Stimulated activated CD4-positive, alpha-beta T cell treated with anti-CD3 and anti-CD28 coated beads, Interleukin-1b, Interleukin-23, amount 100 ng/mL, for 48 hours (primary cell): Measurements from ENCODE around the gene ASCC3.
"Not testable (repeated sequence)": the region's sequence is repeated elsewhere in the genome, so short reads cannot be mapped to it uniquely, and the experiment has no call there.

Experiments
- DNase-seq: peaks from one replicate; pipeline ENCODE4 v3.0.0-alpha.2; 2020

The ASCC3 gene

GRCh38 chr6:100712997-100713396, 168.1 kb downstream of the ASCC3 start:
- DNase-seq, result no peak

DNA sequence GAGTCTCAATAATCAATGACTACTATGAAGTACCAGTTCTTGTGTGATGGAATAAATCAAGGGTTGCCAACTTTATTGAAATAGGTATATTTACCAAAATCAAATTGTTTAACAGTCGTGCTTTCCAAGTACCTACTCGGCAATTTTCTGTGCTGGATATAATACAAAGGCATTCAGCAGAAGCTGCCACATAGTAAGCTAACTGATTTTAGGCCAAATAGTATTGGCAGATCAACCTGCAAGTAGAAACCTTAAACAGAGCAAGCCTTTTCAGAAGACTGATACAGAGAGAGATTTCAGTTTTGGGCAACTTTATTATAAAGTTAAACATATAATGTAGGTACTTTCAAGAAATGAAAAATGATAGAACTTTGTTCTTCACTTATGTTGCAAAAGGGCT, 174.6 kb downstream of the ASCC3 start:
- DNase-seq, result no peak

DNA sequence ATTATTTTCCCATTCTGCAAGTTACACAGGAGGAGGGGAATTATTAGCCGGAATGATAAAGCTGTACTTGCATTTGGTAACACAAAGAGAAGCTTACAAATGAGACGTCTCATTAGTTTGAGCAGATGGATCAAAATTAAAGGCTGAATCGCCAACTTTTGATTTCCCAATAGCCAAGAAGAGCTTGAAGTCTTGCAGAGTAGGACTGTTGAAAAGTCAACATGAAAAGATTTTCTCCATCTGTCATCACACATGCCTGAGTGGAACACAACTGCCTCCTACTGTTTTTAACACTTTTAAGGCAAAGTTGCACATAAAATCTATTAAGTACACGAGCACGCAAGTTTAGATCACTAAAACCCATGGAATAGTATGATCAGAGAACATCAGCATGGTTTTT, 176.2 kb downstream of the ASCC3 start:
- DNase-seq, result no peak

DNA sequence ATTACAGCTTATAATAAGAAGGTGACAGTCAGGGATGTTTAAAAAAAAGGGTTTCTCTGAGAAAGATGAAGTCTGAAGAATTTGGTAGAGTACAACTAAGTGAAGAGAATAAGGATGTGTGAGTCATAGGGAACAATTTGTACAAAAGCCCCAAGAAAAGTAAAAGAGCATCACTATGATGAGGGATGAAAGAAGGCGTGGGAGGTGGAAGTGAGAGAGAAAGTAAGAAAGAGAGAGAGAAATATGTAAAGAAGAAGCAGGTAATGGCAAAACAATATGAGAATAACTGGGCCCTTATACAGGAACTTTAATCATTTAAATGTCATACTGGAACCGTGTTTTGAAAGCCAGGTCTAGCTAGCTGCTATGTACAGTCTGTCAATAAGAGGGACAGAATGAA, 179.4 kb downstream of the ASCC3 start:
- no peak for DNase-seq

DNA sequence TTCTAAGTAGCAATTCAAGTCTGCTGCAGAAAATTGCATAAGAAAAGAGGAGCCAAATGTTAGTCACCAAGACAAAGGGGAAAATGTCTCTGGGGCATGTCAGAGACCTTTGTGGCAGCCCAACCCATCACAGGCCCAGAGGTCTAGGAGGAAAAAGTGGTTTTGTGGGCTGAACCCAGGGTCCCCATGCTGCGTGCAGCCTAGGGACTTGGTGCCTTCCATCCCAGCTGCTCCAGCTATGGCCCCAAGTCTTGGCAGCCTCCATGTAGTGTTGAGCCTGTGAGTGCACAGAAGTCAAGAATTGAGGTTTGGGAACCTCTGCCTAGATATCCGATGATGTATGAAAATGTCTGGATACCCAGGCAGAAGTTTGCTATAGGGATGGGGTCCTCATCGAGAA, 181.1 kb downstream of the ASCC3 start:
- DNase-seq, result no peak

DNA sequence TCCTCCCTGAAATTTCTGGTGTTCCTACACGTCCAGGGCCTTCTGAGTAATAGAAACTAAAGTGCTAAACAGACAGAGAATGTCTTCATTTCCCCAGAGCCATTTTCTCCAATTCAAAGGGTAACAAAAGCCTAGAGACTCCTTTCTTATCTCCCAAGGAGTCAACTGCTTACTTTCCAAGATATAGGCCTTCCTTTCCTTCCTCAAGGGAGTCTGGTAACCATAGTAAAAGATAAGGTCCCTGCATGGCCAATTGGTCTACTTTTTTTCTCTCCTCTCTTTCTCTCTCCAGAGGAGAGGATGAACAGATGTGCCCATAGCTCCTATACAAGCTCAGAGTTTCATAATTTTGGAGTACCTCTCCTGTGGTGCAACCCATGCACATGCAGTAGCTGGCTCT, 185.7 kb downstream of the ASCC3 start:
- no peak for DNase-seq

DNA sequence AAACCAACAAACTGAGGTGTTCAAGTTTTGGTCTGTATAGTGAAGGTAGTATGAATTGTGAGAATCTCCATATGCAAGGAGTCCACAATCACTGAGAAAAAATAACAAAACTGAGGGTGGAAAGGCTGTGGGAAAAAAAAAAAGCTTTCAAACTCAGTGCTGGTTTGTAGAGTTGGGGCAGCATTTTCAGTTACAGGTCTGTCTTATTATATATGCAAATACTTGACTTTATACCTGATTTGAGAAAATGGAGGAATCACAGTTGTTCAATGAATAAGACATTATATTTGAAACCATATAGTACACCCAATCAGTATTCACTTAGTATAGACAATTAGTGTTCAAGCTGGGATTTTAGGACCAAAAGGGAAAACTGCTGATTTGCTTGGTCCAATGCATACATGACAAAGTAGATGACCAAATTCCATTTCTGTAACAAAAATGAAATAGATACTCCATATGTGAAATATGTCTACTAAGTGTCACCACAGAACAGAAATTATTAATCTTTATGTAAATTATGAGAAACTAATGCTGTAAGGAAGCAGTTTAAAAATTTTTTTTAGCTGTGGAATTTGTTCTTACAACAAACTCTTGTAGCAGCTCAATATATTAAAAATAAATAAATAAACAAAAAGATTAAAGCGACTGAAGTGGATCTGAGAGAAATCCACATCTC, 187.7 kb downstream of the ASCC3 start:
- no peak for DNase-seq

DNA sequence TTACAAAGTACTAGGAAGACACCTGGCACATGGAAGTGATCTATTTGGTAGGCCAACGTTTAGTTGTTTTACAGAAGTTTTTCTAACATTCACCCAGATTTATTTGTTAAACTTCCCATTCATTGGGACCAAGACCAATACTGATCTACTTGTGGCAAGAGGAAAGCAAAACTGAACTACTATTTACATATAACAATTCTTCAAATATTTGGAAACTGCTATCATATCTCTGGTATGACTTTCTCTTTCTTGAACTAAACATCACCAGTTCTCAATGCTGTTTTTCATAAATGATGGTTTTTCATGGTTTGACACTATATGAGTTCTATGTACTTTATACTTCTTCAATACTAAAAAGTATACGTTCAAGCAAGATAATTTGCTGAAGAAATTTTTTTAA, 189.2 kb downstream of the ASCC3 start:
- no peak for DNase-seq

DNA sequence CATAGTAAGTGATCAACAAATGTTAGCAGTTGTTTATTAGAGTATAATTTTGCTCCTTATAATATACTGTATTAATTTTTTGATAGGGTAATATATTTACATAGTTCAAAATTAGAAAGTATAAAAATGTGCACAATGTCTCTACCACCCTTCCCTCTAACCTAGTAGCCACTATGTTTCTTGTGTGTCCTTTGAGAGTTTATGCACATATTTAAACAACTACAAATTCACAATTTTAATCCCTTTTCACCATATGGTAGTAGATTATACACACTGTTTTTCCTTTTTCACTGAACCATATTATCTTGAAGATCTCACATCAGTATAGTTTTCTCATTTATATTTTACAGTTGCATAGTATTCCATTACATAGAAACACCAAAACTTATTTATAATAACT, 194.9 kb downstream of the ASCC3 start:
- DNase-seq, result no peak

- no peak for DNase-seq
Observed at GRCh38 chr6:100685747-100686146, 195.4 kb downstream of the ASCC3 start.

DNA sequence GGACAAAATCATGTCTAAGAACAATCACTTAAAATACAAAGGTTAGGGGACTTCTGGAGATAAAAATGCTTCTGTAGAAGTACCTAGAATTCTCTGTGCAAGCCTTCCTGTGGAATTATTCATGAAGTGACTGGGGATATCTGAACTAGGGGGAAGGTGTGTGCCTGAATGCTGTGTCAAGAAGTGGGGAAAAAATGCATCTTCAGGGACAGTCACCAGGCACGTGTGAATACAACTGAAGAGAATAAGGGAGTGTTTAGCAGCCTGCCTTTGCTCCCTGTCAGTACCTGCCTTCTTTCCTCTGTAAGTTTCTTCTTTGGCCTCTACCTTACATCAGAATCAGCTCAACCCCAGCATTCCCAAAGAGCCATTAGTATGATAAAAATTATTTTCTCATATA, 201.0 kb downstream of the ASCC3 start:
- no peak for DNase-seq

DNA sequence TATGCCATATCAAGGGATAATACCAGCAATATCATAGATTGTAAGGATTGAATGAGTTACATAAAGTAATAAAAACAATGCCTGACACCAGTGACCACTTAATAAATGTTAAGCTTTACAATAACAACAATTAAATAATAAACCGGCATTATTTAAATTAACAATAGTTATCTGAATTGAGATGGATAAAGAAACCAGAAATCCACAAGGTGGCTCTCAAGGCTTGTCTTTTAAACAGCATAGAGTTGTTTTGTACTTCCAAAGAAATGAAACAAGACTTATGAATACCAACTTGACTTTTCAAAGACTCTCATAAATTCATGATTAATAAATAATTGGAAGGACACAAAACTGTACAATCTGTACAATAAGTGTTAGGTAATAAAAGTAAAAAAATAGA, 203.1 kb downstream of the ASCC3 start:
- no peak for DNase-seq

GRCh38 chr6:100677240-100677639, 203.9 kb downstream of the ASCC3 start:
- no peak for DNase-seq

DNA sequence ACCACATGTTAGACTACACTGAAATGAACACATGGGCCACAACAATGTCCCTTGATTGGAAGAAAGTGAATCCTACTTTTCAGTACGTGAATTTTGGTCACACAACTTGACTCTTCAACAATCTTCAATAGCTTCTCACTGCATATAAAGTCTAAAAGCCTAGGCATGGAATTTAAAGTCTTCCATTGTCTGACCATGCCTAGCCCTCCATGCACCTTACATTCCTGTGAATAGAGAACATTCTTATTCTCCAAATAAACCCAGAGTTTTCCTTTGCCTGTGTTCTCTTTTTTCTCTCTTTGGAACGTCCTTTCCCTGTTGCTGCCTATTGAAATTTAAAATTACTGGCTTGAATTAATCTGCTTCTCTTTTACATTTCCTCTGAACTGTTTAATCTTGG, 207.5 kb downstream of the ASCC3 start:
- no peak for DNase-seq

- DNase-seq, result no peak
Observed at GRCh38 chr6:100671740-100672139, 209.4 kb downstream of the ASCC3 start.

- no peak for DNase-seq
Observed at GRCh38 chr6:100670056-100670455, 211.1 kb downstream of the ASCC3 start.

GRCh38 chr6:100665041-100665380, 216.1 kb downstream of the ASCC3 start:
- DNase-seq, result no peak

- no peak for DNase-seq
Observed at GRCh38 chr6:100664274-100665040, 216.7 kb downstream of the ASCC3 start.

DNA sequence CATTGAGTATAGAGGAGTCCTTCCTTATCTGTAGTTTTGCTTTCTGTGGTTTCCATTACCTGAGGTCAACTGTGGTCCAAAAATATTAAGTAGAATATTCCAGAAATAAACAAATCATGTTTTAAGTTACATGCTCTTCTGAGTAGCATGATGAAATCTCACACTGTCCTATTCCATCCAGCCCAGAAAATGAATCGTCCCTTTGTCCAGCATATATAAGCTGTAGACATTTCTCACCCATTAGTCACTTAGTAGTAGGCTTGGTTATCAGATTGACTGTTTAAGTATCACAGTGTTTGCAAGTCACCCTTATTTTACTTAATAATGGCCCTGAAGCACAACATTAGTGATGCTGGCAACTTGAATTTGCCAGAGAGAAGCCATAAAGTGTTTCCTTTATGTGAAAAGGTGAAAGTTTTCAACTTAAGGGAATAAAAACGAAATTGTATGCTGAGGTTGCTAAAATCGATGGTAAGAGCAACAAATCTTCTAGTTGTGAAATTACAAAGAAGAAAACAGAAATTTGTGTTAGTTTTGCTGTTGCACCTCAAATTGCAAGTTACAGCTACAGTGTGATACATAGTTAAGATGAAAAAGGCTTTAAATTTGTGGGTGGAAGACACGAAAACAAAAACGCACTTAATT, 217.8 kb downstream of the ASCC3 start:
- no peak for DNase-seq

- no peak for DNase-seq
Observed at GRCh38 chr6:100662264-100662663, 218.9 kb downstream of the ASCC3 start.

GRCh38 chr6:100658486-100658885, 222.6 kb downstream of the ASCC3 start:
- DNase-seq, result no peak

DNA sequence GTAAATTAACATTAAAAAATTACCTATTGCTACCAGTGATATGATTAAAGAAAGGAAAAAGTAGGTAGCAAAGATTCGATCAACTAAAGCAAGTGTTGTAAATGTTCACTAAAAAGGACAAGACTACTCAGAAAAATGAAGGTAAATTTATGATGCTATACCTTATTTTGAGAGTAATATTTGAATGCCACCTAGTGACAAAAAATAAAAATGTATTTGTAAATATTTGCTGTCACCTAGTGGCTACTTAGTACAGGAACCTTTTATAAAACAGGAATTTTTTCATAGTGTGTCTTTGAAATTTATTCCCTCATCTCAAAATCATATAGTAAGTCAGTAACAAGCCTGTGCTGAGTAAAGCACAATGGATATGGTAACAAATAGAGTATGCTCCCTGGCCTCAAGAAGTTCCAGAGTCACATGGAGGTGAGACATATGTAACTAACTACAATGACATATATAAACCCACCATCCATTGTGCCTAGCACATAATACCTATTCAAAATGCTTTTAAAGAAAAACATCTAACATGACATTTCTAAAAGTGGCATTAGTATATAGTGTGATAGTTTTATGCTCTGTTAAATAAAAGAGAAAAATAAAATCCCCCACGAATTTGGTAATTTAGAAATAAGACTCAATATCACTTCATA, 223.3 kb downstream of the ASCC3 start:
- no peak for DNase-seq

DNA sequence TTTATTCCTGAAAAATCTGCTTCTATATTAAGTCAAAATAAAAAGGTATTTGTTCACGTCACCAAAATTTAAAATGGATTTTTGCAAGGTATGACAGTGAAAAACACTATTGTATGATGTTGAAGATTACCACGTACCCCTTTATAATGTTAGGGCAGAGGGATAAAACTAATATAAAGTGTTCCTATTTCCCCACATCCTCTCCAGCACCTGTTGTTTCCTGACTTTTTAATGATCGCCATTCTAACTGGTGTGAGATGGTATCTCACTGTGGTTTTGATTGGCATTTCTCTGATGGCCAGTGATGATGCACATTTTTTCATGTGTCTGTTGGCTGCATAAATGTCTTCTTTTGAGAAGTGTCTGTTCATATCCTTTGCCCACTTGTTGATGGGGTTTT, 240.0 kb downstream of the ASCC3 start:
- DNase-seq, result not testable (repeated sequence)
